Mammary epithelial cell (primary cell): Measurements from ENCODE around the gene CHD5.

Source experiments
- EZH2 ChIP-seq: IDR thresholded peaks from 2 replicates; pipeline ENCODE4 v1.6.1; 2012; ENCODE audit warnings: low read length, inconsistent platforms, borderline replicate concordance
- TF ChIP-seq, protein P1 (sequence below), 2 donors: IDR thresholded peaks in 1 of 2; conservative IDR thresholded peaks in 1 of 2; 2 replicates each; pipeline ENCODE4 v1.5.1; 2011 to 2012; ENCODE audit warnings: inconsistent platforms in 2 of 2, low read length in 2 of 2, mild to moderate bottlenecking in 2 of 2, control low read depth in 1 of 2, low read depth in 1 of 2; ENCODE audit not compliant: insufficient read depth in 1 of 2; ENCODE audit errors: extremely low read depth in 1 of 2

DNA sequence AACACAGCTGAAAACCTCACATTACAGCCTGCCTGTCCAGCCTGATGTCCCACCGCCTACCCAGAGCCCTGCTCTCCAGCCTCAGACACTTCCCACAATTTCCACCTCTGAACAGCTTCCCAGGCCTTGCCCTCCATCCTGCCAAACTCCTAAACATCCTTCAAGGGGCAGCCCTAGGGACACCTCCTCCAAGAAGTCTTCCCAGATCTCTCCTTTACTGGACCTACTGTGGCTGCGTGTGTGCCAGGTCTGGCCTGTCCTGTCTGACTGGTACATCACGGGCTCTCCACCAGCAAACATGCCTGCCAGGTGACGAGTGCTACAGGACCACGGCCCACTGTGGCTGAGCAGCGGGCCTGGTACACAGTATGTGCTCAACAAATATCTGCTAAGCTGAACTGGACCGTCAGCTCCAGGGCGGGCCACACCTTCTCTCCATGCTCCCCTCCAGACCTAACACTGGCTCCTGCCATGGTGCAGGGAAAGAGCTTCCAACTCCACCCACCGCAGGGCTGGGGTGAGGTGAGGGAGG is 28.8 kb downstream of the CHD5 start:
- TF ChIP-seq, protein P1, sequence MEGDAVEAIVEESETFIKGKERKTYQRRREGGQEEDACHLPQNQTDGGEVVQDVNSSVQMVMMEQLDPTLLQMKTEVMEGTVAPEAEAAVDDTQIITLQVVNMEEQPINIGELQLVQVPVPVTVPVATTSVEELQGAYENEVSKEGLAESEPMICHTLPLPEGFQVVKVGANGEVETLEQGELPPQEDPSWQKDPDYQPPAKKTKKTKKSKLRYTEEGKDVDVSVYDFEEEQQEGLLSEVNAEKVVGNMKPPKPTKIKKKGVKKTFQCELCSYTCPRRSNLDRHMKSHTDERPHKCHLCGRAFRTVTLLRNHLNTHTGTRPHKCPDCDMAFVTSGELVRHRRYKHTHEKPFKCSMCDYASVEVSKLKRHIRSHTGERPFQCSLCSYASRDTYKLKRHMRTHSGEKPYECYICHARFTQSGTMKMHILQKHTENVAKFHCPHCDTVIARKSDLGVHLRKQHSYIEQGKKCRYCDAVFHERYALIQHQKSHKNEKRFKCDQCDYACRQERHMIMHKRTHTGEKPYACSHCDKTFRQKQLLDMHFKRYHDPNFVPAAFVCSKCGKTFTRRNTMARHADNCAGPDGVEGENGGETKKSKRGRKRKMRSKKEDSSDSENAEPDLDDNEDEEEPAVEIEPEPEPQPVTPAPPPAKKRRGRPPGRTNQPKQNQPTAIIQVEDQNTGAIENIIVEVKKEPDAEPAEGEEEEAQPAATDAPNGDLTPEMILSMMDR (conservative IDR thresholded peaks at IDR 0.05 in 1 of 2, IDR thresholded peaks at IDR 0.05 in 1 of 2; ENCODE audit: extremely low read depth in 1 of 2, insufficient read depth in 1 of 2, low read depth in 1 of 2, low read length in 2 of 2) = no peak
- TF ChIP-seq EZH2 = no peak
